Fibroblast of peridontal ligament (primary cell): ENCODE results near the gene SSU72.
A peak's percentile ranks its signal among the peaks of the same experiment; 100 is the strongest.
"Not testable (repeated sequence)": the region's sequence is repeated elsewhere in the genome, so short reads cannot be mapped to it uniquely, and the experiment has no call there.

Source experiments
- DNase-seq: peaks from one replicate; pipeline ENCODE4 v3.0.0-alpha.2; 2010; ENCODE audit errors: extremely low read depth

Gene SSU72

DNA sequence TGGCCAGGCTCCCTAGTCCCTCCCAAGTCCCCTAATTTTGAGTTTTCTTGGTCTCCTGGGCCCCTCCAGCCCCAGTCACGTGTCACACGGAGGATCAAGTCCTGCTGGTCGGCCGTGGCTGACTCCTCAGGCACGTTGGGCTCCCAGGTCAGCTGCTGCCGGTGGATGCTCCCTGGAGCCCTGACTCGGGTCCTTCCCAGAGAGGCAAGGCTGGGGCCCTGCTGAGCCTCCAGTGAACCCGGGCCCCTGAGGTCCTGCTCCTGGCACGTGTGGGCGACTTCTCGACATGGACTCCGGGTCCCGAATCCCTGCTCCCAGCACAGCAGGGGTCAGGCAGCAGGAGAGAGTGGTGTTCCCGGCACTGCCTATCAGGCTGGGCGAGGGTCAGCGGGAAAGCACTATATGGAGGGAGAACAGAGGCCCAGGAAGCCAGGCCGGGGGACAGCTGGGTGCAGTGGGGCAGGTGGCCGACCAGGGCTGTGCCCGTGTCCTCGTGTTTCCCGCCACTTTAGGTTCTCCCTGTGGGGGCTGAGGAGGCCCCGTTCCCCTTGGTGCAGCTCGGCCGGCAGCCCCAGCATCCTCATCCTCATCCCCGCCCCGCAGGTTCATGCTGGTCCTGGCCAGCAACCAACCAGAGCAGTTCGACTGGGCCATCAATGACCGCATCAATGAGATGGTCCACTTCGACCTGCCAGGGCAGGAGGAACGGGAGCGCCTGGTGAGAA lies 47.4 kb downstream of the SSU72 start:
- DNase-seq = no peak

DNA sequence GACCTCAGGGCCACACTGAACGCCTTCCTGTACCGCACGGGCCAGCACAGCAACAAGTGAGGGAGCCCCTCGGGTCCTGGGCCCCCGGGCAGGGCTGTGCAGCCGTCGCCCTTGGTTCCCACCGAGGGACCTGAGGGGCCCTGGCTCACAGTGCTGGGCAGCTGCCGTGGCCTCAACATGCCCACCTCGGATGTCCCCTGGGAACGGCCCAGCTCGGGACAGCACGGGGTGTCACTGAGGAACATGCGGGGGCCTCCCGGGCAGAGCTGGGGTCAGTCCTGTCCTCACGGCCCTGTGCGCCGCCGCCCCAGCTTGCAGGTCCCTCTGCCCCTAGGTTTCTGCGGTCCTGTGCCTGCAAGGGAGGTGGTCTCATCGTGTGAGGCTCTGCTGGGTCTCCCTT lies 48.2 kb downstream of the SSU72 start:
- DNase-seq = not testable (repeated sequence)

DNA sequence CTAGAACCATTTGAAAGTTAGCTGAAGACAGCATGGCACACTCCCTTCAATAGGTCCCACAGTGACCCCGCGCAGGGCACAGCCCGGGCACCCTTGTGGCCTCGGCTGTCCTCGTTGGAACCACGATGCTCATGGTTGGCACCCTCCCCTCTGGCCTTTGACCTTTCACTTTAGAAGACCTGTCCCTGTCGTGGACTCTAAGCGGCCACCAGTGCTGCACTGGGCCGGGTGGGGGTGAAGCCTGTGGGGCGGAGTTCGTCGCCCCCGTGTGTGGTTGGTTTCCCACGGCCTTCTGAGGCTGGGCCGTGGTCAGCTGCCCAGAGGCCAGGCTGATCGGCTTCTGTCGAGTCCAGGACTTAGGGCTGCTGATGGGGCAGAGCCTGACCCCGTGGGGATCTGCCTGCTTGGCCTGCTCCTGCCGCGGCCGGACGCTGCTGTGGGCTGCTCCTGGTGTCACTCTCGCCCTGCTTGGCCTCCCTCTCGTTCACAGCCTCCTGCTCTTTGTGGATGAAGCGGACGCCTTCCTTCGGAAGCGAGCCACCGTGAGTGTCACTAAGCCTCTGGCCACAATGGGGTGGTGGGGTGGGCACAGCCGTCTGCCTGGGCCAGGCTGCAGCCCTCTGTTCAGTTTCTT lies 49.8 kb downstream of the SSU72 start:
- DNase-seq = not testable (repeated sequence)

DNA sequence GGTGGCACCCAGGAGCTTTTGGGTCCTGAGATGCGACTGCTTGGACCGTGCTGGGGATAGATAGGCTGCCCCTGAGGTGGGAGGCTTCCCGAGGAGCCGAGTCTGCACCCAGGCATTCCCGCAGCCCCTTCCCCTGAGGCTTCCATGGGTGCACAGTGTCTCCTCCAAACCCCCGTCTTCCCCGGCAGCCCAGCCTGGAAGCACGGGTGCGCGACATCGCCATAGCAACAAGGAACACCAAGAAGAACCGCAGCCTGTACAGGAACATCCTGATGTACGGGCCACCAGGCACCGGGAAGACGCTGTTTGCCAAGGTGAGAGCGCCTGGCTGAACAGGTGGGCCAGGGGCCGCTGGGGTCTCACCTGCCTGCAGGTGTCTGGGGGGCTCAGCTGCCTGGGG lies 51.0 kb downstream of the SSU72 start:
- not testable (repeated sequence) for DNase-seq

DNA sequence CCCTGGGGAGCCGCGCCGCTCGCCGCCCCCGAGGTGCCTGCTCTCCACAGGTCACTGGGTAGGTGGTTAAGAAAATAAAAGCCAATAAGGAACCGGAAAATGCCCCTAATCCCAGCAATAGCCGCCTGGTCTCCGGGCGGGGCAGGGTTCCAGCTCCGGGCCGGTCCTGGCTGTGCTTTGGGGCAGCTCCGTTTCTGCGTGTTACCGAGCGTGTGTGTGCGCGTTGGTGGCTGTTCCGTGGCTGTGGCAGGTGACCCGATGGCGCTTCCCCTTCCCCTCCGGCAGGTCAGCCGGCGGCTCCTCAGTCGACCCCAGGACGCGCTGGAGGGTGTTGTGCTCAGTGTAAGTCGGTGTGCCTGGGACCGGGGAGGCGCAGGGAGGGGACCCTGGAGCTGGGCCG lies 51.4 kb downstream of the SSU72 start:
- DNase-seq = not testable (repeated sequence)

DNA sequence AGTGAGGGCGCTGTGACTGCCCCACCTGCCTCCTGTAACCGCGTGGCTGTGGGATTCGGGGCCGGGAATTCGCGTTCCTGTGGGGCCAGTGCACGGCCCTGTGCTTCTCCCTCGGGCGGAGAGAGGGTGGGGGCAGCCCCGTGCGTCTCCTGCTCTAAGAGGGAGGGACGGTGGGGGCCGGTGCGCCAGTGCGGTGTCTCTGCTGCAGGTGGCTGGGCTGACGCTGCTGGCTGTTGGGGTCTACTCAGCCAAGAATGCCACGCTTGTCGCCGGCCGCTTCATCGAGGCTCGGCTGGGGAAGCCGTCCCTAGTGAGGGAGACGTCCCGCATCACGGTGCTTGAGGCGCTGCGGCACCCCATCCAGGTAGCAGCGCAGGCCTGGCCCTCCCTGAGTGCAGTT lies 52.1 kb downstream of the SSU72 start:
- DNase-seq = not testable (repeated sequence)

DNA sequence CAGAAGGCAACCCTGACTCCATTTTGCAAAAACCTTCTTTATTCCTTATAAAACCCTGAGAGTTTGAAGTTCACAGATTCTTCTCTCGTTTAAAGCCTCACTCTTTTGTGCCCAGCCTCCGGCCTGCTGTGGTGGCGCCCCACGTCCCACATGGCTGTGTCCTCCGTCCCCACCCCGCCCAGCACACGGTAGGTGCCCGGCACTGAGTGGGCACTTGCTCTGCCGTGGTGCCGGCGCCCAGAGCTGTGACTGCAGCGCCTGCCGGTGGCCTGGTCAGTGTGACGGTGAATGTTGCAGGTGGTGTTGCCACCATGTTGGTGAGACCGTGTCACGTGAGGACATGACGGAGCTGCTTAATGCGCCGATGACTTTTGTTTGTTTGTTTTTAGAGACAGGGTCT lies 53.3 kb downstream of the SSU72 start:
- no peak for DNase-seq

DNA sequence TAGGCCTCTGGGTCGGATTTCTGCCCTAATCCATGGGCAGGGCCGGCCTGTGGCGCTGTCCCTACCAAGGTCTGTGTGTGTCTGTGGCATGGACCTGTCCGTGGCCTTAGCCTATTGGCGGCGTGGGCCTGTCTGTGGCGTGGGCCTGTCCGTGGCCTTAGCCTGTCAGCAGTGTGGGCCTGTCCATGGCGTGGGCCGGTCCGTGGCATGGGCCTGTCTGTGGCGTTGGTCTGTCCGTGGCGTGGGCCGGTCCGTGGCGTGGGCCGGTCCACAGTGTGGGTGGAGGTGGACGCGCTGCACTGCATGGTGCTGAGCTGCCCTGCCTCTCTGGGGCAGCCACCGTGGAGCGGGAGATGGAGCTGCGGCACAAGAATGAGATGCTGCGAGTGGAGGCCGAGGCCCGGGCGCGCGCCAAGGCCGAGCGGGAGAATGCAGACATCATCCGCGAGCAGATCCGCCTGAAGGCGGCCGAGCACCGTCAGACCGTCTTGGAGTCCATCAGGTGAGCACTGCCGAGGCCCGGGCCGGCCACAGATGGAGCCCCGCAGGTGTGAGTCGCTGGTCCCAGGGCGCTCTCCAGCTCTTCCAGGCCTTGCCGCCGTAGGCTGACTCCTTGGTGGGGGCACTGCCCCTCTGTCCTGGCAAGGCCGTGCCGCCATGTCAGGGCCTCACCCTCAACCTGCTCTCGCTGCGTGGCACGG lies 54.7 kb downstream of the SSU72 start:
- not testable (repeated sequence) for DNase-seq

DNA sequence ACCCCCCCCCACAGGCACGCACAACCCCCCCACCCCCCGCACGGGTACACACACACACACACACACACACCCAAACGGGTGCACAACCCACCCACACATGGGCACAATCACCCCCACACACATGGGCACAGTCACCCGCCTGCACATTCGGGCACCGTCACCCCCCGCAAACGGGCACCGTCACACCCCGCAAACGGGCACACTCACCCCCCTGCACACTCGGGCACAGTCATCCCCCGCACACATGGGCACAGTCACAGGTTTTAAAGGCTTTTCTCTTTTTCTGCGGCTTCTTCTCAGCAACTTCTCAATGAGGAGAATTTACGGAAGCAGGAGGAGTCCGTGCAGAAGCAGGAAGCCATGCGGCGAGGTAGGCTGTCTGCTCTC lies 56.0 kb downstream of the SSU72 start:
- not testable (repeated sequence) for DNase-seq

DNA sequence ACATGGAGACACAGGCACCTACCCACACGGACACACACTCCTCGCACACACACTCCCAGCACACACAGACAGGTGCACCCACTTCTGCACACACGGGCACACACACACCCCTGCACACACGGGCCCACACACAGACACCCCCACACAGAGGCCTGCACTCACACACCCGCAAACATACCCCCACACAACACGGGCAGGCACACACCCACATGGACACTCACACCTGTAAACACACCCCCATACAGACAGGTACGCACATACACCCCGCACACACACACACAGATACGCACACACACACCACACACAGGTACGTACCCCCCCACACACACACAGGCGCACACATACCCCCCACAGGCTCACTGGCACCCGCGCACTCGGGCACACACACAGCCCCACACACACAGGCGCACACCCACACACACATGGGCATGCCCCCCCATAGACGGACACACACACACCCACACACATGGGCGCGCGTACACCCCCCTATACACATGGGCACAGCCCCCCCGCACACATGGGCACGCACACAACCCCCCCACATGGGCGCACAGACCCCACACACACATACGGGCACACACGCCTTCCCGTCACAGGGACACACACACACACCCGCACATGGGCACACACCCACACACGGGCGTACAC lies 56.6 kb downstream of the SSU72 start:
- DNase-seq = no peak

DNA sequence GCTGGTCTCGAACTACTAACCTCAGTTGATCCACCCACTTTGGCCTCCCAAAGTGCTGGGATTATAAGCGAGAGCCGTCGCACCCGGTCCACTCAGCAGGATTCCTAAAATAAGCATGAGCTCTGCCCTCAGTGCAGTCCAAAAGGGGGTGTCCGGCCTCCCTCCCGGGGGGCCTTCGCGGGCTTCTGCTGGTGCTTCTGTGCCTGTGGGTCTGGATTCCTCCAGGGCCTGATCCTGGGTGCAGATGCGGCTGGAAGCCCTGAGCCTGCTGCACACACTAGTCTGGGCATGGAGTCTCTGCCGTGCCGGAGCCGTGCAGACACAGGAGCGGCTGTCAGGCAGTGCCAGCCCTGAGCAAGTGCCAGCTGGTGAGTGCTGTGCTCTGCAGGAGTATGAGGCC lies 57.7 kb downstream of the SSU72 start:
- DNase-seq = not testable (repeated sequence)

DNA sequence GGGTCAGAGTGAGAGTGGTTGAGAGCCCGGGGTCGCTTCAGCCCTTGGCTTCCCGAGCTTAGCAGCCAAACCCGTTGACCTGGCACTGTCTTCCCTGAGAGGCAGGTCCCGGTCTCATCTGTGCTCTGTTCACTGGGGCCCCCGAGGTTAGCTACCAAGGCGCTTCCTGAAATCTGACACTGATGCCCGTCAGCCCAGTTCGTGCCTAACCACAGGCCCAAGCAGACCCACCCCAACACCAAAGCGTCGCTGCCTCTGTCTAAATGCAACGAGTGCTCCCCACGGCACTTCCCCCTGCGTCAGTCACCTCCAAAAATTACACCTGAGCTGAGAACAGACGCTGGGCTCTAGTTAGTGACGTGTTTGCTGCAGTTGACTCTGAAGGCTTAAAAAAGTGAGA lies 60.3 kb downstream of the SSU72 start:
- not testable (repeated sequence) for DNase-seq

DNA sequence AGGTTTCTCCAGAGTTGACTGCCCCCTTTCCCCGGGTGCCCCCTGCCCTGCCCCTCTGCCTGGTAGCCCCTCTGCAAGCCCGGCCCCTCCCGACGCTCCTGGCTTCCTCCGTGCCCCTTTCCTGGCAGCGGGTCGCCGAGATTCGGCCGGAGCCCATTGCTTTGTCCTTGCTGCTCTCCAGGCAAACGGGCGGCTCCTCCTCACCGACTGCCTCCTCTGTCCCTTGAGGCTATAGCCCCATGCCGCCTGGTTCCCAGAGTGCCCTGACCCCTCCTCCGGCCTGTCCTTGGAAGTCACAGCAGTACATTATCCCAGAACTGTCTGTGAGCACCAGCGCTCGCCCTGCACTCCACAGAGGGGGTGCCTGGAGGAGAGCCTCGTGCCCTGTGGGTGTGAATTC lies 61.0 kb downstream of the SSU72 start:
- not testable (repeated sequence) for DNase-seq

DNA sequence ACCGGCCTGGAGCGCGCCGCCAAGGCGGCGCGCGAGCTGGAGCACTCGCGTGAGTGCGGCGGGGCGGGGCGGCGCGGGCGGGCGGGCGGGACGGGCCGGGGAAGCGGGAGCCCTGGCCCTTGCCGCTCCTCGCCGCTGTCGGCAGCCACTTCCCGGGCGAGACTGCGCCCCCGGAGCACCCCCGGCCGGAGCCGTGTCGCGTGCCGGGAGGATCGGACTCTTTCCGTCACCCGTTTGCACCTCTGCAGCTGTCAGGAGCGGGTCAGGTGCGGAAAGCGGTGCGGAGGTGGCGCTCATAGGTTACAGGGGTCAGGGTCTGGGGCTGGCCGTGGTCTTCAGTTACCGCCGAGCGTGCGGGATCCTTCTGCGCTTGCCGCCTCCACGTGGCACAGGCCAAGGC lies 62.2 kb downstream of the SSU72 start:
- not testable (repeated sequence) for DNase-seq

DNA sequence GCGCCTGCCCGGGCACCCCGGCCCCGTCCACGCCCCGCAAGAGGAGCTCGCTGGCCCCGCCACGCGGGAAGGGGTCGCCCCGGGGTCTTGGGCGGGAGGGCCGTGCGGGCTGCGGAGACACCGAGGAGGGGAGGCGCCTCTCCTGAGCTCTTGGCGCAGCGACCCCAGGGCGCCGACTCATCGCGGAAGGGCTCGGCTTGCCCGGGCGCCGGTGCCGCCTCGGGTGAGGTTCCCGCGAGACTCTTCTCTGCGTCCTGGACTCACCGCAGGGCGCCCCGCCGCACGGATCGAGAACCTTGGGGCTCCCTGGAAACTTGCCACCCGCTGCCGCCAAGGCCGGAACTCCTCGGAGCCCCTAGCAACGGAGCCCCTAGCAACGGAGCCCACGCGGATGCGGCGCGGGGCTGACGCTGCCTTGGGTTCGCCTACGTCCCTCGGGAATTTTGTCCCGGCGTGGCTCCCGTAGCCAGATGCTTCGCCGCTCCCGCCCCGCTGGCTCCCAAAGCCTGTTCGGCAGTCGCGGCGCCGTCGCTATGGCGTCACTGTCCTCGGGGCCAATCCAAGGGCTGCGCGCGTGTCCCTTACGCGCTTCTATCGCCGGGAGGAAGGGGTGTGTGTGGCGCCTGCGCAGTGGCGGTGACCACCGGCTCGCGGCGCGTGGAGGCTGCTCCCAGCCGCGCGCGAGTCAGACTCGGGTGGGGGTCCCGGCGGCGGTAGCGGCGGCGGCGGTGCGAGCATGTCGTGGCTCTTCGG lies 63.0 kb downstream of the SSU72 start, which contains the start of gene ATAD3A:
TSS of gene ATAD3A (plus strand) at position 630 of the 753 bp plus-strand sequence. CDS start at position 737, 107 bp downstream.
- DNase-seq = peak; percentile 97

DNA sequence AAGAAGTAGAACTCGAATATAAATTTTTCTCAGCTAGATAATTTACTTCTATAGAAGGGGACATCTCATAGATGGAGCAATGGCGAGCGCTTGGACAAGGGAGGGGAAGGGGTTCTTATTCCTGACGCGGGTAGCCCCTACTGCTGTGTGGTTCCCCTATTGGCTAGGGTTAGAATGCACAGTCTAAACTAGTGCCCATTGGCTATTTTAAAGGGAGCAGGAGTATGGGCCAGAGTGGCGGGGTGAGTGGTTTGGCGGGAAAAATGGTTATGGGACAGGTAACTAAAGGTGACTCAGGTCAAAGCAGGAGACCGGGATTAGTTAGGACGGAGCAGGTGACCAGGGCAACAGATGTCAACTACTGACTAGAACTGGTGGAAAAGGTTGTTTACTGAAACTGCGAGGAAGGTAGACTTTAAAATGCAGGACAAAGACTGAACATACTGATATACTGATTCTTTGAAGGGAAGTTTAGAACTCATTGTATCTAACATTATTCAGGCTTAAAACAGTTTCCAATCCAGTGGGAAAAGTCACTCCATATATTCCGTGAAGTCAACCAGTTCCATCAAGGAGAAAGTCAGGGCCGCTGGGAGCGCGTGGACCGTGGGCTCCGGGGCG lies 63.6 kb downstream of the SSU72 start:
- DNase-seq = peak; percentile 17

DNA sequence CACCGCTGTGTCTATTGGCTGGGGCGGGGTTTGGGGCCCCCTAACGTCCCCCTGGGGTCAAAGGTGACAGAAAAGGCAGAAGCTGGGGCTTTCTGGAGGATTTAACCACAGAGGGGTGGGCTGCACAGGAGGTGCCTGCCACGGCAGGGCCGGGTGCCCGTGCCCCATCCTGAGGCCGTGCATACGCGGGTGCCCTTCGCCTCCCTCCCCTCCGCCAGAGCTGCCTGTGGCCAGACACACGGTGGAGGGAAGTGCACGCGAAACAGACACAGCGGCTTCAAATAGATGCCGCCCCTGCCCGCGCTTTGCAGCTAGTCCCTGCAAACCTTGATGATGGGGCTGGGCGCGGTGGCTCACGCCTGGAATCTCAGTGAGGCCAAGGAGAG lies 65.2 kb downstream of the SSU72 start:
- not testable (repeated sequence) for DNase-seq

DNA sequence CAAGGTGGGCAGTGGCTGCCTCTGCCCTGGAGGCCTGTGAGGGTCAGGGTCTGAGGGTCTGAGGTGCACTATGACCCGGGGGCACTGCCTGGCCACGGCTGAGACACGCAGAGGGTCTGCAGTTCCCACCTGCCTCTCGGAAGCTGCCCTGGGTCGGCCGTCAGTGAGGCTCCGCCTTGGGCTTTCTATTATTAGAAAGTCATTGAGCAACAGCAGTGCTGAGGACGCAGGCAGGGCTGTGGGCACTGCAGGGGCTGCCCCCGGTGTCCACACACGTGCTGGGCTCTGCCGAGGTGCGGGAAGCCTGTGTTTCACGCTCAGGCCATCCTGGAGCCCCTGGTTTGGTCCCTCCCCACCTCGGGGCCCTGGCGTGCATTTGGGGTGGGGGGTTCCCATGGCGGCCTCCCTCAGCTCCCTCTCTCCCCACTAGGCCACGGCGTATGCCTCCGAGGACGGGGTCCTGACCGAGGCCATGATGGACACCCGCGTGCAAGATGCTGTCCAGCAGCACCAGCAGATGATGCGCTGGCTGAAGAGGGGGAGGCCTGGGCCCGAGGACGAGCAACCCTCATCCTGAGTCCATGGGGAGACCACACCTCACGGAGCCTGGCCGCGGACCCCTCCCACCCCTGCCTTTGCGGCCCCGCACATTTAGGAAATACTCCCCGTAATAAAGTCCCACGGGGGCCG lies 65.7 kb downstream of the SSU72 start:
- not testable (repeated sequence) for DNase-seq

DNA sequence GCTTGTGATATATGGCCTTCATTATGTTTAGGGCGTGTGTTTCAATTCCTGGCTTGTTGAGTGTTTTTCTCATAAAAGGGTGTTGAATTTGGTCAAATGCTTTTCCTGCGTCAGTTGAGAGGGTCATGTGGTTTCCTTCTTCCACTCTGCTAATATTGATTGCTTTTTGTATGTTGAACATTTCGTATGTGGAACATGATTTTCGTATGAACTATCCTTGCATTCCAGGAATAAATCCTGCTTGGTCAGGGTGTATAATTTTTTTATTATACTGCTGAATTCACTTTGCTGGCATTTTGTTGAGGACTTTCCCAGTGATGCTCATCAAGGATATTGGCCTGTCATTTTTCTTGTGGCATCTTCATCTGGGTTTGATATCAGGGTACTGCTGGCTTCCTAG lies 67.4 kb downstream of the SSU72 start:
- DNase-seq = no peak

DNA sequence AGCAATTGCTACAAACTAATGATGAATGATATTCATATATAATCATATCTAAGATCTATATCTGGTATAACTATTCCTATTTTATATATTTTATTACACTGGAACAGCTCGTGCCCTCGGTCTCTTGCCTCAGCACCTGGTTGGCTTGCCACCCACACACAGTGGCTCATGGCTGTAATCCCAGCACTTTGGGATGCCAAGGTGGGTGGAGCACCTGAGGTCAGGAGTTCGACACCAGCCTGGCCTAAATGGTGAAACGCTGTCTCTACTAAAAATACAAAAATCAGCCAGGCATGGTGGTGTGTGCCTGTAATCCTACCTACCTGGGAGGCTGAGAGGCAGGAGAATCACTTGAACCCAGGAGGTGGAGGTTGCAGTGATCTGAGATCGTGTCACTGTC lies 68.9 kb downstream of the SSU72 start:
- not testable (repeated sequence) for DNase-seq
